Measurements from ENCODE around the gene PTEN.
A peak's percentile ranks its signal among the peaks of the same experiment; 100 is the strongest.

PTEN gene

DNA sequence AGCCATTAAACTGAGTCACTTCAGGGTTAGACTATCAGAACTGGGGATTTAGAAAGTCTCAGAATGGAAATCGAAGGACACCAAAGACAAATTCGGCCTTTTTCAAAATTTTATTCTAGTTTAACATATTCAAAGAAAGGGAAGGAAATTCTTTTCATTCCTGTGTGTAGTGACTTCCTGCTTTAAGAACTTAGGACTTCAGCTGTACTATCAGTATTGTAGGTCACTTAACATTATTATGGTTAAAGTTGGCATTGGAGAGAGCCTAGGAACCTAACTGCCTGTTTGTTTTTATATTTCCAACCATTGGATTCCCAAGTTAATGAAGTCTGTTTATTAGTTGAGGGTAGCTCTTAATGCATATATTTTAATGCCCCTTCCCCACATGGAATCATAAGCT is 63.7 kb downstream of the PTEN start:
- H3K36me3 Mint-ChIP-seq (ENCODE audit: low read depth) = peaks cover 48% of the 10 kb centered on the region
- TF ChIP-seq, protein P1, sequence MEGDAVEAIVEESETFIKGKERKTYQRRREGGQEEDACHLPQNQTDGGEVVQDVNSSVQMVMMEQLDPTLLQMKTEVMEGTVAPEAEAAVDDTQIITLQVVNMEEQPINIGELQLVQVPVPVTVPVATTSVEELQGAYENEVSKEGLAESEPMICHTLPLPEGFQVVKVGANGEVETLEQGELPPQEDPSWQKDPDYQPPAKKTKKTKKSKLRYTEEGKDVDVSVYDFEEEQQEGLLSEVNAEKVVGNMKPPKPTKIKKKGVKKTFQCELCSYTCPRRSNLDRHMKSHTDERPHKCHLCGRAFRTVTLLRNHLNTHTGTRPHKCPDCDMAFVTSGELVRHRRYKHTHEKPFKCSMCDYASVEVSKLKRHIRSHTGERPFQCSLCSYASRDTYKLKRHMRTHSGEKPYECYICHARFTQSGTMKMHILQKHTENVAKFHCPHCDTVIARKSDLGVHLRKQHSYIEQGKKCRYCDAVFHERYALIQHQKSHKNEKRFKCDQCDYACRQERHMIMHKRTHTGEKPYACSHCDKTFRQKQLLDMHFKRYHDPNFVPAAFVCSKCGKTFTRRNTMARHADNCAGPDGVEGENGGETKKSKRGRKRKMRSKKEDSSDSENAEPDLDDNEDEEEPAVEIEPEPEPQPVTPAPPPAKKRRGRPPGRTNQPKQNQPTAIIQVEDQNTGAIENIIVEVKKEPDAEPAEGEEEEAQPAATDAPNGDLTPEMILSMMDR (IDR thresholded peaks at IDR 0.05) = no peak
- no peak for DNase-seq
- H3K4me3 Mint-ChIP-seq = no peak overlapping the region
- peaks cover 8% of the 10 kb centered on the region for H3K4me1 Mint-ChIP-seq
- no peaks in the 10 kb centered on the region for H3K27me3 Mint-ChIP-seq (ENCODE audit: low read depth, poor library complexity)
- peak overlapping the region; percentile 11 for H3K27ac Mint-ChIP-seq
- H3K9me3 Mint-ChIP-seq = no peaks in the 10 kb centered on the region

- TF ChIP-seq, protein P1 (IDR thresholded peaks at IDR 0.05) = no peak
- Mint-ChIP-seq H3K36me3 (ENCODE audit: low read depth) (peaks cover 34% of the 10 kb centered on the region), H3K27ac (no peak overlapping the region), H3K4me3 (no peak overlapping the region), H3K9me3 (no peaks in the 10 kb centered on the region), H3K27me3 (ENCODE audit: low read depth, poor library complexity) (no peaks in the 10 kb centered on the region), H3K4me1 (no peaks in the 10 kb centered on the region)
- DNase-seq = no peak
These were observed 65.6 kb downstream of the PTEN start for GRCh38 chr10:87928996-87929395.

GRCh38 chr10:87930141-87930540 is 66.7 kb downstream of the PTEN start:
- H3K36me3 Mint-ChIP-seq (ENCODE audit: low read depth) = peaks cover 33% of the 10 kb centered on the region
- H3K4me3 Mint-ChIP-seq = no peak overlapping the region
- H3K4me1 Mint-ChIP-seq = no peaks in the 10 kb centered on the region
- H3K27ac Mint-ChIP-seq = no peak overlapping the region
- TF ChIP-seq, protein P1 (IDR thresholded peaks at IDR 0.05) = no peak
- no peak for DNase-seq
- H3K27me3 Mint-ChIP-seq (ENCODE audit: low read depth, poor library complexity) = no peaks in the 10 kb centered on the region
- no peaks in the 10 kb centered on the region for H3K9me3 Mint-ChIP-seq

DNA sequence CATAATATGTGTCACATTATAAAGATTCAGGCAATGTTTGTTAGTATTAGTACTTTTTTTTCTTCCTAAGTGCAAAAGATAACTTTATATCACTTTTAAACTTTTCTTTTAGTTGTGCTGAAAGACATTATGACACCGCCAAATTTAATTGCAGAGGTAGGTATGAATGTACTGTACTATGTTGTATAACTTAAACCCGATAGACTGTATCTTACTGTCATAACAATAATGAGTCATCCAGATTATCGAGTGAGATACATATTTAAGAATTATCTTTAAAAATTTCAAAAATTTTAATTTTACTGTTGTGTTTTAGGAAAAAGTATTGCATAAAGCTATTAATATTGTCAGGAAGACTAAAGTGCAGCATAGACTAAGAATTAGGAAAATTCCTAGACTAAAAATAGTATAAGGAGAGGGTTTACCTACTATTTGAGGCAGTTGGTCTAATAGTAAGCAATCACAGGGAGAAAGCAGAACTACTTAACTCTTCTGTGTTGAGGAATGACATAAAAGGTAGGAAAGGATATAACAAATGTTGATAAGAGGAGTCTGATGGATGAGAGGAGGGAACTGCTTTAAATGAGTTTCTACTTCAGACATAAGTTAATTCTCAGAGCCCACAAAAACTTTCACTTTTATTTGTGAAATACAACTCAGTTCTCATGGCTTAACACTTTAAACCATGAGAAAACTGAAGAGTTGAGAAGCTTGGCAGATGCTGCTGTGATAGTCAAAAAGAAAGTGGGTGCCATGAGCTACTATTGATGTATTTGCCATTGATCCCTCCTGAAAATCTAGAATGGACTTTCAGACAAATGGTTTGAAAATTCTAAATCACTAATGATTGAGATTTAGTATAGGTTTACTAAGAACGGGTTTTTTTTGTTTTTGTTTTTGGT is 67.8 kb downstream of the PTEN start:
- Mint-ChIP-seq H3K27ac (no peak overlapping the region), H3K4me1 (no peaks in the 10 kb centered on the region), H3K4me3 (no peak overlapping the region), H3K9me3 (no peaks in the 10 kb centered on the region), H3K36me3 (ENCODE audit: low read depth) (peaks cover 34% of the 10 kb centered on the region), H3K27me3 (ENCODE audit: low read depth, poor library complexity) (no peaks in the 10 kb centered on the region)
- TF ChIP-seq, protein P1 (IDR thresholded peaks at IDR 0.05) = no peak
- no peak for DNase-seq

DNA sequence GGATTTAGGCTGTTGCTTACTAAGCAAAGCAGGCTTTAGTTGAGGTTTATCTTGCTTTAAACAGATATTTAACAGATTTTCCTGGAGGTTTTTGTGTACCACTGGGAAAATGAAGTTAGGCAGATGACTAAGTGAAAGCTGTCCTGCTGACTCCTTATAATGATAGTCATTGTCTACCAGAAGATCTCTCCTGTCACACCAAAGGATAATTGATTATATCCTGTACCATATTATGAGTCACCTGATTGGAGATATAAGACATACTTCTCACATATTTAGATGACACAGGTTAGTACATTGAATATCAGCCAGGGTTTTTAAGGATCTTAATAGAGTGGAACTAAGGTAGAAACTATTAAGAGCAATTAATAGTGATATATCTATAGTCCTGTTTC is 68.4 kb downstream of the PTEN start:
- DNase-seq = no peak
- Mint-ChIP-seq H3K36me3 (ENCODE audit: low read depth) (peaks cover 35% of the 10 kb centered on the region), H3K4me3 (no peak overlapping the region), H3K27ac (no peak overlapping the region), H3K4me1 (no peaks in the 10 kb centered on the region), H3K9me3 (no peaks in the 10 kb centered on the region), H3K27me3 (ENCODE audit: low read depth, poor library complexity) (no peaks in the 10 kb centered on the region)
- TF ChIP-seq, protein P1 (IDR thresholded peaks at IDR 0.05) = no peak

All from nephron progenitor cell (in vitro differentiated cells).